Kidney (tissue), 14 donors: ENCODE results near the gene PARP8. TPM values are rescaled to one million over a fixed set of nuclear protein-coding genes. Genes with fewer than 3 reads are reported as not detected.

Experiments used
- DNase-seq, 5 donors: peaks; one replicate each; pipeline ENCODE4 v3.0.0-alpha.2; 2013 to 2020
- FAIRE-seq: peaks from 2 replicates; lab custom pipeline; 2012; peaks lifted over from hg19 to GRCh38; lab: Jason Lieb, UNC
- H3K27ac ChIP-seq, 2 donors: one replicate each; pipeline ENCODE4 v1.7.0; 2013; ENCODE audit warnings: low read depth in 2 of 2, low read length in 2 of 2, inconsistent platforms in 1 of 2
- H3K27me3 ChIP-seq: one replicate; pipeline ENCODE4 v1.7.1; 2013; ENCODE audit warnings: low read length, inconsistent platforms; ENCODE audit not compliant: control insufficient read depth, insufficient read depth
- H3K36me3 ChIP-seq, 3 donors: one replicate each; pipeline versions ENCODE4 v1.7.0 to v1.7.1; 2013; ENCODE audit warnings: low read length in 3 of 3, control low read depth in 1 of 3, inconsistent platforms in 1 of 3; ENCODE audit not compliant: insufficient read depth in 3 of 3, control insufficient read depth in 2 of 3
- H3K4me1 ChIP-seq, 3 donors: one replicate each; pipeline versions ENCODE4 v1.7.0 to v1.7.1; 2013; ENCODE audit warnings: low read length in 3 of 3, inconsistent platforms in 1 of 3, low read depth in 1 of 3; ENCODE audit not compliant: control insufficient read depth in 2 of 3, insufficient read depth in 2 of 3
- H3K4me3 ChIP-seq, 3 donors: one replicate each; pipeline versions ENCODE4 v1.7.0 to v1.8.1; 2013; ENCODE audit warnings: low read length in 3 of 3, control low read depth in 1 of 3, inconsistent platforms in 1 of 3
- H3K9ac ChIP-seq, 3 donors: one replicate each; pipeline versions ENCODE4 v1.7.0 to v1.7.1; 2013; ENCODE audit warnings: low read length in 3 of 3, control low read depth in 1 of 3, inconsistent platforms in 1 of 3
- H3K9me3 ChIP-seq, 3 donors: one replicate each; pipeline versions ENCODE4 v1.7.0 to v1.7.1; 2013; ENCODE audit warnings: low read length in 3 of 3, control low read depth in 1 of 3, inconsistent platforms in 1 of 3; ENCODE audit not compliant: control insufficient read depth in 2 of 3, insufficient read depth in 1 of 3
- CTCF ChIP-seq: IDR thresholded peaks from 3 replicates; pipeline ENCODE4 v1.5.1; 2012; ENCODE audit warnings: mild to moderate bottlenecking, moderate library complexity, borderline replicate concordance; ENCODE audit not compliant: insufficient read depth; ENCODE audit errors: extremely low read depth
- intact Hi-C: fragments of 100-400 bp; cut with DNase I; formaldehyde crosslinking; loops from one replicate; pipeline ENCODE4 v1.11.1; 2022
- polyA plus RNA-seq: library from polyadenylated mRNA; stranded (reverse); fragments of 350-450 nt; fragmentation: Illumina TruSeq; extraction: RNeasy Lipid Tissue Mini Kit (QIAGEN cat#74804); gene quantifications from one replicate; pipeline ENCODE4 v1.2.3, GENCODE V29; 2014; ENCODE audit warnings: low read depth, low replicate concordance; ENCODE audit not compliant: insufficient read depth
- total RNA-seq: library from RNA; stranded (reverse); fragmentation: NEBNext Ultra II Directional; extraction: Animal tissue kit (Norgen Biotek cat#: 25700); gene quantifications from one replicate; pipeline ENCODE4 v1.2.1, GENCODE V29; 2021
- donor health status: control.
- donor health status: control.
- donor health status: control.
- donor health status: control.
- donor health status: control.
- donor health status: DM: yes; HTN: yes; CAD: no.
- donor health status: Normal renal cell carcinoma (clear cell type).

The PARP8 gene
- total and polyA plus RNA-seq, 2 donors from 2014 or later: 3.4 to 42.5 TPM

DNA sequence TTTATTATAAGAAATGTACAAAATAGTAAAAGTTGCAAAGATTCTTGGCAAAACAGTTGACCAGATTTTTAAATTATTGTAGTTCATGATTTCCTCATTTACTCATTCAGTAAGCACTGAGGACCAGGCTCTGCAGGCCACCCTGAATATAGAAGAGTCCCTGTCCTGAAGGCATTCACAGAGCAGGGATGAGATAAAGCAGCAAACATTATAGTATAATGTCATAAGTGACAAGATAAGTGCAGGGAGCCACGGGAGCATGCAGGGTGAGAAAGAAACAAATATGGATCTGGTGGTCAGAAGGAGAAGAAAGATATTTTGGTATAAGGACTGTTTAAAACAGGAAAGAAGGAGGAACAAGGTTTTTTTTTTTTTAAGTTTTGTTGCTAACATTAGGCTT lies 46.0 kb downstream of the PARP8 start:
- DNase-seq (no peak), FAIRE-seq (no peak)
- Histone ChIP-seq H3K4me3 (no peak overlapping the region), H3K9ac (no peak overlapping the region), H3K27me3 (no peaks in the 10 kb centered on the region), H3K36me3 (no peaks in the 10 kb centered on the region), H3K9me3 (no peaks in the 10 kb centered on the region), H3K27ac (no peak overlapping the region), H3K4me1 (peaks cover 0 to 8% (median 3%) of the 10 kb centered on the region in 3 donors)
- TF ChIP-seq CTCF: no peak
- intact Hi-C loops: no loop called here

- TF ChIP-seq CTCF: no peak
- intact Hi-C loops: no loop called here
- H3K4me1 ChIP-seq: peaks cover 0 to 8% (median 4%) of the 10 kb centered on the region in 3 donors
- no peak overlapping the region for H3K9ac ChIP-seq
- no peak overlapping the region for H3K27ac ChIP-seq
- FAIRE-seq (no peak), DNase-seq (no peak)
- no peaks in the 10 kb centered on the region for H3K36me3 ChIP-seq
- H3K27me3 ChIP-seq: no peaks in the 10 kb centered on the region
- no peak overlapping the region for H3K4me3 ChIP-seq
- H3K9me3 ChIP-seq: no peaks in the 10 kb centered on the region
Measured at GRCh38 chr5:50715001-50715400, 48.6 kb downstream of the PARP8 start.

GRCh38 chr5:50716134-50716533 lies 49.7 kb downstream of the PARP8 start:
- no peak overlapping the region for H3K9ac ChIP-seq
- no peaks in the 10 kb centered on the region for H3K27me3 ChIP-seq
- no peak overlapping the region for H3K27ac ChIP-seq
- no peak for TF ChIP-seq CTCF
- FAIRE-seq (no peak), DNase-seq (no peak)
- no peaks in the 10 kb centered on the region for H3K9me3 ChIP-seq
- intact Hi-C loops: no loop called here
- H3K4me3 ChIP-seq: no peak overlapping the region
- H3K36me3 ChIP-seq: no peaks in the 10 kb centered on the region
- H3K4me1 ChIP-seq: peaks cover 0 to 4% (median 3%) of the 10 kb centered on the region in 3 donors

DNA sequence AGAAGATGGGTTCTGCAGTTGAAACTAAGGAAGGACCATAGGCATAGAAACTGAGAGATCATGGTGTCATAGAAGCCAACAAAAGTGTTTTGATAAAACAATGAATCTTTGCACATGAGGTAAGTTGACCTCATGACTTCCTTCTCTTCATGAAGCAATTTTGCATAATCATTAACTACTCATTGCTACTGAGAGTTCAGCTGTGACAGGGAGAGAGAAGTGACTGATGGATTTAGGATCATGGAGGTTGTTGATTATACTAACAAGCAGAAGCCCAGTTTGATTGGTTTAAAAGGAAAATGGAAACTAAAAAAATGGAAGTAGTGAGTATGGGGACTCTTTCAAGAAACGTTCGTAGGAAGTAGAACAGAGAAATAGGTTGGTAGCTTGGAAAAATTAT lies 51.2 kb downstream of the PARP8 start:
- Histone ChIP-seq H3K4me3 (no peak overlapping the region), H3K27ac (no peak overlapping the region), H3K36me3 (no peaks in the 10 kb centered on the region), H3K9ac (no peak overlapping the region), H3K27me3 (no peaks in the 10 kb centered on the region), H3K9me3 (no peaks in the 10 kb centered on the region), H3K4me1 (peaks cover 0 to 4% (median 0%) of the 10 kb centered on the region in 3 donors)
- FAIRE-seq (peak; percentile 27), DNase-seq (peak in 2 of 5 donors; percentile 5 to 6)
- no peak for TF ChIP-seq CTCF
- intact Hi-C loops: no loop called here
